ENCODE data around the gene BLOC1S1. TPM values are rescaled to one million over a fixed set of nuclear protein-coding genes. Genes with fewer than 3 reads are reported as not detected.
A peak's percentile ranks its signal among the peaks of the same experiment; 100 is the strongest.

The BLOC1S1 gene
- total and polyA plus RNA-seq, 2 of the 4 experiments (the other 2 are of a cell fraction) = 128 to 285 TPM

DNA sequence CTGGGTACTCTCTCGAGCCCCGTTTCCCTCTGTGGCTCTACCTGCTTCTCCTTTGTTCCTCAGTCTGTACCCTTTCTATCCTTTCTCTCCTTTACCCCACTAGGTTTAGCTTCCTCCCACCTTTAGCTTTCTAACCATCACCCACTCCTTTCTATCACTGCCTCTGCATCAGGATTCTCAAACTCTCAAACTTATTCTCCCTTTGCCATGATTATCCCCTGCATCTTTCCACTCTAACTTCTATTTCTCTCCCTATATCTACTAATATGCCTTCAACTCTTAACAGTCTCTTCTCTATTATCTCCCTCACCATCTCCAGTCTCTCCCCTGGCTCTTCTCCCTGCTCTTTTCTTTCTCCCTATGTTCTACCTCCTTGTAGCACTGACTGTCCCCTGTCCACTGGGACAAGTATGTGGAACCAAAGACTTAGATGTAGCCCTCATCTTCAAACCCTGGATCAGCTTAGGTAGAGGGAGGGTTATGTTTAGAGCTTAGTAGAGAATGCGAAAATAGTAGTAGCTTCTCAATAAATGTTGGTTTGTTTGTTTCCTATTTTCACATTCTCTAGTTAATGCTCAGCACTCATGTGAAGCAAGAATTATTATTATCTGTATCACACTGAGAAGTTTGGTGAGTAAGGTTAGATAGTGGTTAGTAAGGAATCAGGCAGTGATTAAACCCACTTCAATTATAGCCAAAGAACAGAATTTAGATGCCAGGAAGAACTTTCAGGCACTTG, 30.5 kb downstream of the BLOC1S1 start:
- Histone ChIP-seq H3K9me1 (ENCODE audit: insufficient read depth, low read length) (peaks cover 10% of the 10 kb centered on the region; the same call in 1 of the 2 replicates), H2BK15ac (ENCODE audit: low read depth, low read length) (no peak overlapping the region), H2BK5ac (ENCODE audit: low read depth, low read length, poor library complexity, severe bottlenecking) (no peak overlapping the region), H4K91ac (ENCODE audit: insufficient read depth, low read depth, low read length) (no peak overlapping the region), H3K79me1 (ENCODE audit: low read depth in 1 of 2, low read length in 2 of 2) (peaks cover 2 to 32% of the 10 kb centered on the region in 2 experiments; a peak in 2 of 4 replicates), H3K4ac (ENCODE audit: low read depth, low read length) (no peak overlapping the region), H3K56ac (ENCODE audit: extremely low read depth, insufficient read depth, low read length) (no peak overlapping the region), H4K8ac (ENCODE audit: low read depth in 2 of 2, low read length in 2 of 2) (no peak overlapping the region), H3K36me3 (ENCODE audit: control insufficient read depth, insufficient read depth, low read length) (peaks cover 18% of the 10 kb centered on the region), H2BK20ac (ENCODE audit: low read depth, low read length) (no peak overlapping the region), H4K5ac (ENCODE audit: low read depth, low read length) (no peak overlapping the region), H2AK5ac (ENCODE audit: low read depth, low read length) (no peak overlapping the region), H2BK120ac (ENCODE audit: low read depth, low read length) (no peak overlapping the region), H2AK9ac (replicated peaks; ENCODE audit: low read depth, low read length, poor library complexity) (no peak overlapping the region), H3K4me3 (ENCODE audit: insufficient read depth, low read depth, low read length) (no peak overlapping the region), H3K14ac (replicated peaks; ENCODE audit: low read depth, low read length) (no peak overlapping the region), H2AFZ (replicated peaks; ENCODE audit: low read length, poor library complexity) (no peak overlapping the region), H3K27ac (ENCODE audit: insufficient read depth, low read length) (no peak overlapping the region), H3K9me3 (ENCODE audit: control insufficient read depth, insufficient read depth, low read length) (no peaks in the 10 kb centered on the region), H3K27me3 (ENCODE audit: control insufficient read depth, insufficient read depth, low read length) (no peaks in the 10 kb centered on the region), H3K4me1 (ENCODE audit: control insufficient read depth, insufficient read depth, low read length) (peaks cover 15% of the 10 kb centered on the region), H3K4me2 (ENCODE audit: low read depth, low read length) (peak overlapping the region; percentile 50), H3K23ac (ENCODE audit: low read depth, low read length) (no peak overlapping the region), H3K18ac (ENCODE audit: low read depth, low read length) (no peak overlapping the region), H3K9ac (ENCODE audit: low read depth, low read length) (peak overlapping the region; percentile 23), H4K20me1 (ENCODE audit: insufficient read depth, low read length) (peaks cover 7% of the 10 kb centered on the region)
- DNase-seq (no peak), ATAC-seq (ENCODE audit: low read depth) (no peak)
- POLR2A ChIA-PET (ENCODE audit: unreplicated experiment) = no interaction called here
- intact Hi-C loops (cut with micrococcal nuclease) (no loop called here), in situ Hi-C loops (cut with MboI; ENCODE audit: low sequenced_read_pairs) (no loop called here), dilution Hi-C loops (cut with HindIII; ENCODE audit: low sequenced_read_pairs, unreplicated experiment) (no loop called here)
- CTCF ChIA-PET = no interaction called here
- TF ChIP-seq CEBPB (IDR thresholded peaks at IDR 0.05; ENCODE audit: low read depth, low read length) = peak; percentile 64; the same call in 1 of the 2 replicates
- TF ChIP-seq RAD21 (IDR thresholded peaks at IDR 0.05; ENCODE audit: low read length) = no peak
- no TSS peak for BruUV-seq (replicated peaks)
- WGBS, 2 experiments (ENCODE audit: extremely low coverage in 2 of 2, insufficient read length in 1 of 2) = 21% methylated on average over 2 of the region's 3 CpGs; no CpG with 5 or more reads in 1 of the 2 experiments

All from IMR-90 (cell line).